Measurements from ENCODE around the gene UBE2L5. TPM values are rescaled to one million over a fixed set of nuclear protein-coding genes. Genes with fewer than 3 reads are reported as not detected.

UBE2L5 gene
- 0.13 and 0.22 TPM in 2 replicates for total RNA-seq (2016; rRNA removed; fragmentation: Illumina TruSeq; extraction: Trizol)
- not detected in 2 replicates for total RNA-seq (2016; cell fraction: cytosol; rRNA removed; fragmentation: Illumina TruSeq; extraction: Trizol; ENCODE audit: low read depth)
- total RNA-seq (2016; cell fraction: insoluble cytoplasmic fraction; rRNA removed; fragmentation: Illumina TruSeq; extraction: Trizol), result not detected in 2 replicates
- total RNA-seq (2016; cell fraction: membrane; rRNA removed; fragmentation: Illumina TruSeq; extraction: Trizol), result not detected in 2 replicates
- not detected in 2 replicates for total RNA-seq (2016; cell fraction: nucleus; rRNA removed; fragmentation: Illumina TruSeq; extraction: Trizol)
- not detected in 2 replicates for polyA plus RNA-seq (2011; rRNA removed)
- polyA plus RNA-seq (2011; cell fraction: cytosol; rRNA removed), result not detected in 2 replicates
- not detected in 2 replicates for polyA plus RNA-seq (2011; cell fraction: nucleus; rRNA removed)
- 0.43 and 3.2 TPM in 2 replicates for polyA plus RNA-seq (2012)
- polyA plus RNA-seq (2016; cell fraction: cytosol; fragmentation: Illumina TruSeq; extraction: Trizol; ENCODE audit: low read depth), result not detected in 2 replicates
- polyA plus RNA-seq (2016; cell fraction: insoluble cytoplasmic fraction; fragmentation: Illumina TruSeq; extraction: Trizol; ENCODE audit: low read depth), result 1.0 TPM in 1 of 2 replicates, not detected in the other
- polyA plus RNA-seq (2016; cell fraction: membrane; fragmentation: Illumina TruSeq; extraction: Trizol; ENCODE audit: low read depth), result not detected in 2 replicates
- polyA plus RNA-seq (2016; cell fraction: nucleus; fragmentation: Illumina TruSeq; extraction: Trizol; ENCODE audit: insufficient read depth, low read depth), result not detected in 2 replicates
- not detected in 2 replicates for polyA minus RNA-seq (2011; rRNA and poly(A)+ RNA removed; ENCODE audit: low replicate concordance)
- polyA minus RNA-seq (2011; cell fraction: cytosol; rRNA and poly(A)+ RNA removed), result not detected in 2 replicates
- not detected in 2 replicates for polyA minus RNA-seq (2011; cell fraction: nucleus; rRNA and poly(A)+ RNA removed)
- Bru-seq, nascent RNA, result not detected
- BruChase-seq, experiment 1, labeled RNA remaining after a 6-hour chase, result not detected
- BruChase-seq, experiment 2, labeled RNA remaining after a 2-hour chase, result not detected
- long read RNA-seq, experiment 1, result 0 reads
- long read RNA-seq, experiment 2, result 0 reads

DNA sequence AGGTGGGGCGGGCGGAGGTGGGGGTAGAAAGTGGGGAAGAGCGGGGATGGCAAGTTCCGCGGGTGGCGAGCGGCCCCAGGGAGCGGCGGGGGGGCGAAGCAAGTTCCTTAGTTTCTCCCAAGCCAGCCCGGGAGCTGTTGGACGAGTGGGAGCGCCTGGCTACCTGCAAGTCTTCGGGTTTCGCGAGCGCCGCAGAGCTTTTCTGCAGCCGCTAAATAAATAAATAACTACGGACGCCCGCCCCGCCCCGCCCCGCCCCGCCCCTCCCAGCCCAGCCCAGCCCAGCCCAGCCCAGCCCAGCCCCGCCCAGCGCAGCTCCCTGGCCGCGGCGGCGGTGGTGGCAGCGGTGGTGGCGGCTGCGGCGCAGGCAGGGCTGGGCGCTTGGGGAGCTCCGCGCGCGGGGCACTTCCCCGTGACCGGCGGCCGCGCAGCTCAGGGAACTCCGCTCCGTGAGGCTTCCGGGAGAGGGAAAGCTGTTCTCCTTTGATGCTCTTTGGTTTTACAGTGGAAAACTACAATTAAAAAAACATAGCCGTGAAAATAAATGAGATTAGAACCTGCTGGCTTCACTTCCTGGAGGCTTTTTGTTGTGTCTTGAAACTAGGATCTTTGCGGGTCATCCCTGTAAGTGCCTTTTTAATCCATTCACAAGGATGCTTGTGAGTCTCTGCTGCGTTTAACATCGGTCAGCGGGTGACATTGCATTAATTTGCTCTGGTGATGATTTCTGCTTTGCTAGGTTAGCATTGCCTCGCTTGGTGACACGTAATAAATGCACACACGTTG is at the start of gene UBE2L5:
Gene UBE2L5 (plus strand): TSS at position 440 of the 786 bp plus-strand sequence. CDS start 5,498 bp downstream, outside the sequence.
- Histone ChIP-seq H3K4me1 (ENCODE audit: insufficient read depth, low read length) (peaks cover 17% of the 10 kb centered on the region), H3K27ac (ENCODE audit: extremely low read length, insufficient read depth, low read length) (no peak within 1 kb of the TSS), H2AFZ (ENCODE audit: low read length) (peak within 1 kb of the TSS; percentile 39), H3K9me3 (ENCODE audit: low read length) (no peaks in the 10 kb centered on the region), H3K79me2 (ENCODE audit: insufficient read depth, low read length) (no peaks in the 10 kb centered on the region), H3K36me3 (replicated peaks in 1 of 2; ENCODE audit: control insufficient read depth in 1 of 2, insufficient read depth in 2 of 2, low read length in 2 of 2) (no peaks in the 10 kb centered on the region), H3K4me2 (ENCODE audit: low read depth, low read length) (peak within 1 kb of the TSS; percentile 97), H3K27me3 (ENCODE audit: control insufficient read depth in 1 of 2, insufficient read depth in 2 of 2, low read length in 2 of 2) (peaks cover 7 to 60% of the 10 kb centered on the region in 2 experiments), H4K20me1 (ENCODE audit: insufficient read depth, low read length) (no peaks in the 10 kb centered on the region), H3K4me3 (replicated peaks in 1 of 3; ENCODE audit: insufficient read depth in 1 of 3, low read depth in 2 of 3, low read length in 3 of 3) (peak within 1 kb of the TSS; percentile 45 to 64 (median 62)), H3K9ac (ENCODE audit: insufficient read depth, low read depth, low read length) (peak within 1 kb of the TSS; percentile 42; the same call in 1 of the 2 replicates)
- in situ Hi-C loops (cut with HindIII; ENCODE audit: extremely low pct_ligation_motif_present, low pct_unique_long_range_greater_than_20kb) (no loop called here), intact Hi-C loops (cut with micrococcal nuclease; ENCODE audit: unreplicated experiment) (no loop called here)
- peak; percentile 23 for DNase-seq (ENCODE audit: low spot score)
- no TSS peak for BruUV-seq (replicated peaks)
- CTCF ChIA-PET (ENCODE audit: low intra/inter-chr PET ratio, low total read pairs), result no interaction called here
- TF ChIP-seq ZBTB3 (CRISPR knock-in tag; IDR thresholded peaks at IDR 0.05; ENCODE audit: borderline replicate concordance, low read depth) (no peak), MTF2 (CRISPR knock-in tag; IDR thresholded peaks at IDR 0.05; ENCODE audit: borderline replicate concordance) (no peak), HNRNPLL (IDR thresholded peaks at IDR 0.05; ENCODE audit: low read depth, low read length, poor library complexity, severe bottlenecking) (peak; percentile 58), HNRNPK (IDR thresholded peaks at IDR 0.05; ENCODE audit: low read depth, low read length, poor library complexity, severe bottlenecking) (peak; percentile 81)
- FAIRE-seq, result no peak
- POLR2A ChIA-PET, result interaction anchor here (1.0 kb wide), 3 partner anchors 27 to 43 kb away, joined by 3 read pairs; partner anchors contain the start of gene HMGB1
- peak; percentile 95 for ATAC-seq
- 6% methylated on average over 30 of the region's 57 CpGs for WGBS (ENCODE audit: low lambda C conversion rate)

Measured in HepG2 (cell line).